AG09309 (cell line): ENCODE measurements around the gene PCAT7.

ENCODE experiments used
- DNase-seq: peaks from one replicate; pipeline ENCODE4 v3.0.0-alpha.2; 2010; ENCODE audit warnings: low read depth
- H3K4me3 ChIP-seq: 2 replicates; pipeline ENCODE4 v1.5.1; 2011; ENCODE audit warnings: mild to moderate bottlenecking, low read depth, low read length, moderate library complexity; ENCODE audit not compliant: control insufficient read depth
- TF ChIP-seq, protein P1 (sequence below): IDR thresholded peaks from 2 replicates; pipeline ENCODE4 v1.5.1; 2011; ENCODE audit warnings: mild to moderate bottlenecking, low read depth, low read length, inconsistent platforms; ENCODE audit not compliant: insufficient read depth, control insufficient read depth; ENCODE audit errors: missing control alignments

Gene PCAT7

DNA sequence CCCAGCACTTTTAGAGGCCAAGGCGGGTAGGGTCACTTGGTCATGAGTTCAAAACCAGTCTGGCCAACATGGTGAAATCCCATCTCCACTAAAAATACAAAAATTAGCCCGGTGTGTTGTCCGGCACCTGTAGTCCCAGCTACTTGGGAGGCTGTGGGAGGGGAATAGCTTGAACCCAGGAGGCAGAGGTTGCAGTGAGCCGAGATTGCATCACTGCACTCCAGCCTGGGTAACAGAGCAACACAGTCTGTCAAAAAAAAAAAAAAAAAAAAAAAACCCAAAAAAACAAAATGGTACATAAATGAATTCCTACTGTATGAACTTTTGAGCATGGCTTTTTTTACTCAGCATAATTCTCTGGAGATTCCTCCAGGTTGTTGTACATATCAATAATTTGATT lies 37.6 kb upstream of the PCAT7 start:
- DNase-seq, result no peak
- H3K4me3 ChIP-seq, result no peak overlapping the region
- TF ChIP-seq, protein P1, sequence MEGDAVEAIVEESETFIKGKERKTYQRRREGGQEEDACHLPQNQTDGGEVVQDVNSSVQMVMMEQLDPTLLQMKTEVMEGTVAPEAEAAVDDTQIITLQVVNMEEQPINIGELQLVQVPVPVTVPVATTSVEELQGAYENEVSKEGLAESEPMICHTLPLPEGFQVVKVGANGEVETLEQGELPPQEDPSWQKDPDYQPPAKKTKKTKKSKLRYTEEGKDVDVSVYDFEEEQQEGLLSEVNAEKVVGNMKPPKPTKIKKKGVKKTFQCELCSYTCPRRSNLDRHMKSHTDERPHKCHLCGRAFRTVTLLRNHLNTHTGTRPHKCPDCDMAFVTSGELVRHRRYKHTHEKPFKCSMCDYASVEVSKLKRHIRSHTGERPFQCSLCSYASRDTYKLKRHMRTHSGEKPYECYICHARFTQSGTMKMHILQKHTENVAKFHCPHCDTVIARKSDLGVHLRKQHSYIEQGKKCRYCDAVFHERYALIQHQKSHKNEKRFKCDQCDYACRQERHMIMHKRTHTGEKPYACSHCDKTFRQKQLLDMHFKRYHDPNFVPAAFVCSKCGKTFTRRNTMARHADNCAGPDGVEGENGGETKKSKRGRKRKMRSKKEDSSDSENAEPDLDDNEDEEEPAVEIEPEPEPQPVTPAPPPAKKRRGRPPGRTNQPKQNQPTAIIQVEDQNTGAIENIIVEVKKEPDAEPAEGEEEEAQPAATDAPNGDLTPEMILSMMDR, result no peak

DNA sequence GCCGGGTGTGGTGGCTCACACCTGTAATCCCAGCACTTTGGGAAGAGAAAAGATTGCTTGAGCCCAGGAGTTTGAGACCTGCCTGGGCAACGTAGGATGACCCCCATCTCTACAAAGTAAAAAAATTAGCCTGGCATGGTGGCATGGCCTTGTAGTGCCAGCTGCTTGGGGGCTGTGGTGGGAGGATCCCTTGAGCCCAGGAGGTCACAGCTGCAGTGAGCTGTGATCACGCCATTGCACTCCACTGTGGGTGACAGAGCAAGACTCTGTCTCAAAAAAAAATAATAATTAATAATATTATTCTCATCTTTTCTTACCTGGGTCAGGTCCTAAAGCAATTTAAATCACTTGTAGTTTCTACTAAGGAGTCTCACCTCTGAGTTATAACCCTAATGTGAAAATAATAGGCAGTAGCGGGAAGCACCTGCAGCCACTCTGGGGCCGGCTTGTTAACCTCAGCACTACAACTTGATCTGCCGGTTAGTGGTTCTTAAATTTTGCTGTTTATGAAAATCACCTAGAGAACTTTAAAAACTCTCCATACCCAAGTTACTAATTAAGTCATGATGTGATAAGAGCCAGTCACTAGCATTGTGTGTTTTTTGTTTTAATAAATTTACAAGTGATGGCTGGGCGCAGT lies 29.4 kb upstream of the PCAT7 start:
- H3K4me3 ChIP-seq, result no peak overlapping the region
- TF ChIP-seq, protein P1, result no peak
- no peak for DNase-seq

DNA sequence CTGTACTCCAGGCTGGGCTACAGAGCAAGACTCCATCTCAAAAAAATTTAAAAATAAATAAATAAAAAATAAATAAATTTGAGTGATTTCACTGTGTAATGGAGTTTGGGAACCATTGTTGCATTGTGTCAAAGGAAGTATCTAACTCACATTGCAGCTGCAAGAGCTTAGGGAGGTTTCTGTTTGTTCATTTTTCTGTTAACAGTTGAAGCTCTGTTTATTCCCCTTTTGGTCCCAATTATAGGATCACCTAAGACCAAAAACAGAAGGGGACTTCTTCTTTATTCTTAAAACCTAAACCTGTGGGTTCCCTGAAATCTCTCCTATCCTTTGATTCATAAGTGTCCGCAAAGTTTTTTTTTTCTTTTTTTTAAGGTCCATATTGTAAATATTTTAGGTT lies 28.6 kb upstream of the PCAT7 start:
- no peak overlapping the region for H3K4me3 ChIP-seq
- DNase-seq, result no peak
- TF ChIP-seq, protein P1, result no peak

DNA sequence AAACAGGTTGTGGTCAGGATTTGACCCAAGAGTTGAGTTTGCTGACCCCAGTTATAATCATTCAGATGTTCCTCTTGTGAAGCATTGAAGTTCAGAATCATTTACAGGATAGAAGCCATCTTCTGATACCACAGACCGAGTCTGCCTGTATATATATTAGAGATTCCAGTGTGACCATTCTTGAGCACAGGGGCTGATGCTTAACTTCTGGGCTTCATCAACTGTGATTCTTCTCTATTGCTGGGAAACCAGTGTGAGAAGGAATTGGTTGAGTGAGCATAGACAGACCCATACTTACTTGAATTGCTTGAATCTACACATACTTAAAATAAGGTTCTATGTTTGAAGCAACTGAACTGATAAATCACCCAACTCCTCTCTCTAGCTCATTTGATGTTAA lies 27.9 kb upstream of the PCAT7 start:
- H3K4me3 ChIP-seq, result no peak overlapping the region
- no peak for DNase-seq
- TF ChIP-seq, protein P1, result no peak

DNA sequence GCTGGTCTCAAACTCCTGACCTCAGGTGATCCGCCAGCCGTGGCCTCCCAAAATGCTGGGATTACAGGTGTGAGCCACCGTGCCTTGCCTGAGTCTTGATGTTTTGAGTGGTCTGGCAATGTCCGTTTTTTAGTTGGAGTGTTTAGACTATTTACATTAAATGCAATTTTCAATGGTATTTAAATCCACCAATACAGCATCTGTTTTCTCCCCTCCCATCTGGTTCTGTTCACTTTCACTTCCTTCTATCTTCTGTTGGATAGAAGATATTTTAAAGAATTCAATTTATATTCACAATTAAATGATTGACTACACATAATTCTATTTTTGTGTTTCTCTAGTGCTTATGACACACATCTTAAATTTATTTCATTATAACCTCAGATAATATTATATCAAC lies 26.0 kb upstream of the PCAT7 start:
- H3K4me3 ChIP-seq, result no peak overlapping the region
- TF ChIP-seq, protein P1, result no peak
- no peak for DNase-seq

DNA sequence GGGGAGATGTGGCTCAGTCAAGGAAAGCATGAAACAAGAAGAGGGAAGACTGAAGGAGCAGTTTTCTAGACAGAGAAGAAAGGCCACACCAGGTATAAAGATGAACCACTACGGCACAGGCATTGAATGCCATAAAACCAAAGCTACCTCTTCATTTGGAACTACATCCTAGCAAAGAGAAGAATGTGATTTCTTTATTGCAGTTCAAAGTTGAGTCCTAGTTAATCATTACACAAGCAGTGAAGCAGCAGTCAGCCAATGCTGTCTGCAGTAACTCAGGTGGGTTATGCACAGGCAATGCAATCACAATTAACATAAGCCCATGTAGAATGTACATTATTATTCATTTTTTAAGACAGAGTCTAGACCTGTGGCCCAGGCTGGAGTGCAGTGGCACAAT lies 21.7 kb upstream of the PCAT7 start:
- no peak overlapping the region for H3K4me3 ChIP-seq
- TF ChIP-seq, protein P1, result no peak
- no peak for DNase-seq

DNA sequence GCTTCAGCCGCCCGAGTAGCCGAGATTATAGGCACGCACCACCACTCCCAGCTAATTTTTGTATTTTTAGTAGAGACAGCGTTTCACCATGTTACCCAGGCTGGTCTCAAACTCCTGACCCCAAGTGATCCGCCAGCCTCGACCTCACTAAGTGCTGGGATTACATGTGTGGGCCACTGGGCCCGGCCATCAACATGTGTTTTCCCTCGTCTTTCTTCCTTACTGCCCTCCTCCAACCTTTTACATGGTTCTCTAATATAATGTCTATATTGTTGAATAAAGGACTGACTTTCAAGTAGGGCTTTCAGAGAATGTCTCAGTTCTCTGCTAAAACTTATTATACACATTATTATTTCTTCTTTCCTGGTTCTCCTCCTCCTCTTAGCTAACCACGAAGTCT lies 21.3 kb upstream of the PCAT7 start:
- no peak overlapping the region for H3K4me3 ChIP-seq
- TF ChIP-seq, protein P1, result no peak
- no peak for DNase-seq
